ENCODE results near the gene TBC1D9. TPM values are rescaled to one million over a fixed set of nuclear protein-coding genes. Genes with fewer than 3 reads are reported as not detected.
"Not testable (repeated sequence)": the region's sequence is repeated elsewhere in the genome, so short reads cannot be mapped to it uniquely, and the experiment has no call there.

Gene TBC1D9
- total RNA-seq, 1 donor from 2014 or later = 38.5 TPM

DNA sequence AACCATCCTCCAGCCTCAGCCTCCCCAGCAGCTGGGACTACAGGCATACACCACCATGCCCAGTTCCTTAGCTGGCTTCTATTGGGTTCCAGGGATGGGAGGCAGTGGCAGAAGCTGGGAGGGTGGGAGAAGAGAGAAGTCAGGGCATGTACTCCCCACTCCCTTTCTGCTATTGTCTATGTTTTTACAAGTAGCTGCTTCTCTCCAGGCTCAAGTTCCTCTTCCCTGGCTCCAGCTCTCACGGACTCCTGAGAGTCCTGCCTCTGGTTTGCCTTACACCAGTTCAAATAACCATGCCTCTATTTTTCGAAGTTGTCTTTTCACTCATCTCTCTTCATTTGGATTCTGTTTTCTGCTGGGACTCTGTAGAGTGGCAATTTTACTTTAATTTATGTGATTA, 2.9 kb downstream of the TBC1D9 start:
- no peak for DNase-seq (ENCODE audit: low spot score)

DNA sequence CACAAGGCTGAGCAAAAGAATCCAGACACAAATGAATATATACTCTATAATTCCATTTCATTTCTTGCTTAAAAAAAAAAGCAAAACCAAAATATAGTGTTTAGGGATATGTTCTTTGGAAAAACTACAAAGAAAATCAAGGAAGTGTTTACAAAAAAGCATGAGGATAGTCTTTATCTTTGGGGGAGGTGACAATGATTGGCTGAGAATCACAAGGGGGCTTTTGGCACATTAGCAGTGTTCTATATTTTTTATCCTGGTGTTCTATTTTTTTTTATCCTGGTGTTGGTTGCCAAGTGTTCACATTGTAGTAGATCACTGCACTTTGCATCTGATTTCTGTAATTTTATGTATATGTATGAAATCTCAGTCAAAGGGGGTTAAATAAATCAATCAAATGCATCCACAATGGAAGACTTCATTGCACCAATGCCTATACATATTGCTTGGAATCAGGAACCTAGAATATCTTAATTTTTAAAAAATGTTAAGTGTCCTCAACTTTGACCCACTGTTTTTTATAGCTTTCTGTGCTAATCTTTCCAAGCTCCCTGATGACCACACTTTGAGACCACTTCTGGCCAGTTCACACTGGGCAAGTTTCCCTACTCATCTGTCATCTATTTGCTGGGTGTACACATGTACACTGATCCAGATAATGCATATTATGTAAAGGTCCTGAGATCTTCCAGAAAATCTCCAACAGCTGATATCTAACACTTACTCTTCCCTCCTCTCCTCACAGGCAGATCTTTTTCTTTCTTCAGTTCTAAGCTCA, 3.7 kb downstream of the TBC1D9 start:
- DNase-seq (ENCODE audit: low spot score) = no peak

DNA sequence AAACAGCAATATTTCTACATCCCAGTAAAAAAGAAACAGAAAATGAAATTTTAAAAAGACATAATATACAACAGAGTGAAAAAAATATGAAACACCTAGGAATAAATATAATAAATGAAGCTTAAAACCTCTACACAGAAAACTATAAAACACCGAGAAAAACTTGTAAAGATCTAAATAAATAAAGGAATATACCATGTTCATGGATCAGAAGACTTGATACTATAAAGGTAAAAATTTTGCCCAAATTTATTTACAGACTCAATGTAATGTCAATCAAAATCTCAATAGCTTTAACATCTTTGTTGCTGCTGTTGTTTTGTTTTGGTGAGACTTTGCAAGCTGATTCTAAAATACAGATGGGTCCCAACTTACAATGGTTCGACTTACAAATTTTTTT, 5.7 kb downstream of the TBC1D9 start:
- no peak for DNase-seq (ENCODE audit: low spot score)

DNA sequence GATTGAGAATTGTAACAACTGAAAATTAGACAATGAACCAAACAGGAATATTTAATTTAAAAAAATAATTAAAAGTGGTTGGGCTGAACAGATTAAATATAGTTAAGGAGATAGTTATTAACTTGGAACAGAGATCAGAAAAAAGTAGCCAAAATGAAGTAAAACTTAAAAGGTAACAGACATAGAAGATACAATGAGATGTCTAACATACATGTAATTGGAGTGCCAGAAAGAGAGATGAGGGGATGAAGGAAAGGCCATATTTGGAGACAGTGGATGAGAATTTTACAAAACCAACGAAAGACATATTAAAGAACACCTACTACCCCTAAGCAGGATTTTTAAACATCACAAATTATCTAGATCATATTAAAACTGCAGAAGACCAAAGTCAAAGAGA, 8.0 kb downstream of the TBC1D9 start:
- DNase-seq (ENCODE audit: low spot score) = no peak

DNA sequence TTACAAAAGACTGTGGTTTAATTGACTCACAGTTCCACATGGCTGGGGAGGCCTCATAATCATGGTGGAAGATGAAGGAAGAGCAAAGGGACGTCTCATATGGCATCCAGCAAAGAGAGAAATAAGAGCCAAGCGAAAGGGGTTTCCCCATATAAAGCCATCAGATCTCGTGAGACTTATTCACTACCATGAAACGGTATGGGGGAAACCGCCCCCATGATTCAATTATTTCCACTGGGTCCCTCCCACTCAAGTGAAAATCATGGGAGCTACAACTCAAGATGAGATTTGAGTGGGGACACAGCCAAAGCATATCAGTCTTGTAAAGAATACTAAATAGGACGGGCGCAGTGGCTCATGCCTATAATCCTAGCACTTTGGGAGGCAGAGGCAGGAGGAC, 9.6 kb downstream of the TBC1D9 start:
- not testable (repeated sequence) for DNase-seq (ENCODE audit: low spot score)

DNA sequence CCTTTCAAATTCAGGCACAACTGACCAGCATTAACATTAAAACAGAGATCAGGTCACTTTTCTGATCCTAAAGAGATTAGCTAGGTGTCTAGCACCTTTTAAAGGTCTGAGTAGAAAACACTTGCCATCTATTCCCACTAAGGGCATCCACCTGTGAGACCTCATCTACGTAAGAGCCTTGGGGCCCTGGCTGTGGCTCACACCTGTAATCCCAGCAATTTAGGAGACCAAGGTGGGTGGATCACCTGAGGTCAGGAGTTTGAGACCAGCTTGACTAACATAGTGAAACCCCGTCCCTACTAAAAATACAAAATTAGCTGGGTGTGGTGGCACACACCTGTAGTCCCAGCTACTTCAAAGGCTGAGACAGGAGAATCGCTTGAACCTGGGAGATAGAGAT, 11.8 kb downstream of the TBC1D9 start:
- no peak for DNase-seq (ENCODE audit: low spot score)

DNA sequence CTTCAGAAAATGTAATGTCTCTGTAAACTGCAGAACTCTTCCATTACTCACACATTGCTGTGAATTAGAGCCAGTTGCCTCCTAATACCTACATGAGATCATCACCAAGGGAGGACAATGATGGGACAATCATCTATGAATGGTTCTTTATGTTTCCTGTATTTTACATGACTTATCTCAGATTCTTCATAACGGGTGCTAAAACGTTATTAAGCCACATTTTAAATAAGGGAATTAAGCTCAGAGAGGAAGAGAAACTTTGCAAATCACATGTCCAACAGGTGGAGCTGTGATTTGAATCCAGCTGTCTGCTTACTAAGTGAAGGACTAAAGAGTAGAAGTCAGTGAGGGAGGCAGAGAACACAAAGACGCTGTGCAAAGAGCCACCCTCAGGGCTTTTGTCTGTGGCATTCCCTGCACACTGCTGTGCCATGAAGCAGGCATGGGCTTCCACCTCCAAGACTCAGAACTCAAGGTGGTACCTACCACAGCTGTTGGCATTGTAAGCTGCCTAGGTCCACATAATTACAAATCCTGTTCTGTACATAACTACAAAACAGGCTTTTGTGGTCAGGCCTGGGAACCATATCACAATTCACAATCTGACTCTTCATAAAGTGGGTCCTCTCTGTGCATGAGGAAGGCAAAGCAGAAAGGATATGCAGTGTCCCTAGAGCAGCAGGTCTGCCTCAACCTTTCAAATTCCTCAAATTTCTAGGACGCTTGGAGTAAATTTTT, 12.8 kb downstream of the TBC1D9 start:
- DNase-seq (ENCODE audit: low spot score) = peak; percentile 50

DNA sequence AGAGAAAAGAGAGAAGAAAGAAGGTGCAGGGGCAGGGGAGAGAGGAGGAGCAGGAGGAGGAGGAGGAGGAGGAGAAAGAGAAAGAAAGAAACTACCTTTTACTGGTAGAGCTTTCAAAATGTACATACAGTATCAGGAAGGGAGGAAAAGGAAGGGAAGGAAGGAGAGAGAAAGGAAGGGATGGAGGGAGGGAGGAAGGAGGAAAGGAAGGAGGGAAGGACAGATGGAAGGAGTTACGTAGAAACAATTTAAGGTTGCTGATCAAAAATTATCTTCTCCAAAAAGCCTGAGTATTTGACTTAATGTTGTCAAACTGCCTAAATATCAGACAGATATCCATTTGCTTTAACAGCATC, 13.4 kb downstream of the TBC1D9 start:
- DNase-seq (ENCODE audit: low spot score) = no peak

DNA sequence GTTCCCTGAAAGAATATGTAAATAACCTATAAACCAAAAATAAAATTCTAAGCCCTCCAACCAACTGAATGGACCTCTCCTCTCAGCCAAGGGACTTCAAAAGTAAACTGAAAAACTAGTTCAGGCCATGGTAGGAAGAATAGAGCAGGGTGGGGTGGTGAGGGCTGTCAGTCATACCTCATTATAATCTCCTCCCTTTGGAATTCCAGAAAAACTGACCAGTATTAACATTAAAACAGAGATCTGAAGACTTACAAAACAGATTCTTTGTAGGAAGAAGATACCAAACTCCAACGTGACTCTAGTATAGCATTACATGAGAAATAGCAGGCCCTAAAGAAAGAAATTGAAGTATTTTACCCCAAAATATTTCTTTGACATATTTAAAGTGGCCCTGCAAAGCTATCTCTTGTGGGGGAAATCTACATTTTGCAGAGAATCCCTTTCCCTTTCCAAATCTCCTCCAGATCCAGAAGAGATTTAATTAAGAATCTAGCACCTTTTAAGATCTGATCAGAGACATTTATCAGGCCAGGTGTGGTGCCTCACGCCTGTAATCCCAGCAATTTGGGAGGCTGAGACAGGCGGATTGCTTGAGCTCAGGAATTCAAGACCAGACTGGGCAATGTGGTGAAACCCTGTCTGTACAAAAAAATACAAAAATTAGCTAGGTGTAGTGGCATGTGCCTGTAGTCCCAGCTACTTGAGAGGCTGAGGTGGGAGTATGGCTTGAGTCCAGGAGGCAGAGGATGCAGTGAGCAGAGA, 15.1 kb downstream of the TBC1D9 start:
- peak; percentile 15 for DNase-seq (ENCODE audit: low spot score)

DNA sequence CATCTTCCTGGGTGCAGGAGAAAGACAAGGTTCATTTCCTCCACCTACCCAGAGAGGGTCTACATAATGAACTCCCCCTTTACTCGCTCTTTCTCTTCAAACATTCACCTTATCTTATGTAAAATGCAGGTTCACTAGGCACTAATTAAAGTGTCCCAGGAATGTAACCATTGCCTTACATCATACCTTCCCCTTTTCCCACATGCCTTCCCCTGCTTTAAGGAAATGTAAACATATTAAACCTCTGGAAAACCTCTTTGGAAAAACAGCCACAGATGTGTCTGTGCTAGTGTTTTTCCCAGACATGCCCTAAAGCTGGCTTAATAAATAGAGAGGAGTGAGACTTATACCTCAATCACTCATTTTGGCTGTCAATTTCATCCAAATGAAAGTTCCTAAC, 15.8 kb downstream of the TBC1D9 start:
- no peak for DNase-seq (ENCODE audit: low spot score)

DNA sequence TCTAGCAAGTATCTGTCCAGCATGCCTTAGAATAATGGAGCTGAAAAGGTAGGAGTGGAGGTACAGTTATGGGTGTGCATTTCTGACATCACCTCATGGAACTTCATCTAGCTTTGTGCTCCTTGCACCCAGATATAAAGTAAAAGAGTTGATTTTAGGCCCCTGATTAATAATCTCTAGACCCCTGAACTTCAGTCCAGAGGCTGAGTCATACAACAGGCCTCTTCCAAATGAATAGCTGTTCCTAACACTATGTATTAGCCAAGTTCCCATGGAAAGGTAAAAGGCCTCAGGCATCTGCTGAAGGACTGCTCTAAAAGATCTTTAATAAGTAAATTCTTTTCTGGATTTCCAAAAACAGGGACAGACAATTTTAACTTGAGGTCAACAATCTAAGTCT, 16.2 kb downstream of the TBC1D9 start:
- DNase-seq (ENCODE audit: low spot score) = no peak

DNA sequence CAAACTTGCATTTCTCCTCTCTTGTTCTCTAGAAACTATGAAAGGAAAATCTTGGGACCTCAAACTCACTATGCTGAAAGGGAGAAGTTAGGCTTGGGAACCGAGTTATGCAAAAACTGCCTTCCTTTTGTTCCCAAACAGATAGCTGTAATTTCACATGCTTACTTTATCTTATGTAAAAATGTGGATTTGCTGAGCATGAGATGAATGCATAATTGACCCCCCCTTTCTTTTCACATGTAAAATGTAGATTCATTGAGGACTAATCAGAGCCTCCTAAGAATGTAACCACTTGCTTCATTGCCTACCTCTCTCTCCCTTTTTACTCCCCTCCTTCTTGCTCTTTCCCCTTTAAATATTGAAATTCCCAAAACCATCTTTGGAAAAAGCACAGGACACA, 18.0 kb downstream of the TBC1D9 start:
- no peak for DNase-seq (ENCODE audit: low spot score)

DNA sequence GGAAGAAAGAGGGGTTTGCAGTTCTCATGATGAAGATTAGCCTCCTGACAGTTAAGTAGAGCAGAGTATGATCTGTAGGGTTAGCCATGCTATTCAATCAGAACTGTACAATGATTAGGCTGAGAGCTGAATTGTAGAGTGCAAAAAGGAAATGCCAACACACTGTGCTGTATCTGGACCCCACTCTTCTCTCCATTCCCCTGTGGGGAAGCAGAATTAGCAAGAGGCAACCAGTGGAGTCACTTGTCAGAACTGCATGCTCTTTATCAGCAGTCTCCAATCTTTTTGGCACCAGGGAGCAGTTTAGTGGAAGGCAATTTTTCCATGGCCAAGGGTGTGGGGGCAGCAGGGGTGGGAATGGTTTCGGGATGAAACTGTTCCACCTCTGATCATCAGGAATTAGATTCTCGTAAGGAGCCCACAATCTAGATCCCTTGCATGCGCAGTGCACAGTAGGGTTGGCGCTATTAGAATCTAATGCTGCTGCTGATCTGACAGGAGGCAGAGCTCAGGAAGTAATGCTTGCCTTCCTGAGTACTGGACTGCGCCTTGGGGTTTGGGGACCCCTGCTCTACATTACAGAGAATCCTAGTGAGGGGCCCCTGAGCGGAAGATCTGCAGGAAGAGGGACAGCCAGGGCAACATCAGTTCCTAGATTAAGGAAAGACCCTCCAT, 19.4 kb downstream of the TBC1D9 start:
- peak; percentile 45 for DNase-seq (ENCODE audit: low spot score)

DNA sequence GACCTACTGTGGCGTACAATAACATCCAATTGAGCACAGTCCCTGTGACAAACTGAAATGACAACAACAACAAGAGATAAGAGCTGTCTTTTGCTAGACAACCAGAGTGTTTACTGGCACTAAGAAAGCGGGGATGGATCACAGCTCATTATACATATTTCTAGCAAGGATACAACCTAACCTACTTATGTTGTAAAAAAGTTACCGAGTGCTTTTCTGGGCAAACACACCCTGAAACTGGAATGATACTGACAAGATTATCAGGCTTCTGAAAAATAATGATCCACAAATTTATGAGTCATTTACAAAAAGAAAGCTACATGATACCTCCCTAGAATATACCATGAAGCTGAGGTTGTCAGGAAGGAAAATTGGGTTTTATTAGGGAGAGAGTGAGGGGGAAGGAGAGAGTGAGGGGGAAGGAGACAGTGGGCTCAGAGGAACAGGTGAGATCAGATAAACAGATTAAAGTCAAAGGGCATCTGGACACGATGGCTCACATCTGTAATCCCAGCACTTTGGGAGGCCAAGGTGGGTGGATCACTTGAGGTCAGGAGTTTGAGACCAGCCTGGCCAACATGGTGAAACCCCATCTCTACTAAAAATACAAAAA, 20.3 kb downstream of the TBC1D9 start:
- DNase-seq (ENCODE audit: low spot score) = peak; percentile 18

DNA sequence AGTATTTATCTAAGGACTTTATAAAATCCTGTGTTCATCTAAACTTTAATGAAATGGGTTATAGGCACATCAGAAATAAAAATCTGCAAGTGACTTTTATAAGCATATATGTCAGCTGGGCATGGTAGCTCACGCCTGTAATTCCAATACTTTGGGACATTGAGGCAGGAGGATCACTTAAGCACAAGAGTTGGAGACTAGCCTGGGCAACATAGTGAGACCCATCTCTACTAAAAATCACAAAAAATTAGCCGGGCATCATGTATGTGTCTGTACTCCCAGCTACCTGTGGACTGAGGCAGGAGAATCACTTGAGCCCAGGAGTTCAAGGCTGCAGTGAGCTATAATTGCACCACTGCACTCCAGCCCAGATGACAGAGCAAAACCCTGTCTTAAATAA, 20.9 kb downstream of the TBC1D9 start:
- DNase-seq (ENCODE audit: low spot score) = no peak

DNA sequence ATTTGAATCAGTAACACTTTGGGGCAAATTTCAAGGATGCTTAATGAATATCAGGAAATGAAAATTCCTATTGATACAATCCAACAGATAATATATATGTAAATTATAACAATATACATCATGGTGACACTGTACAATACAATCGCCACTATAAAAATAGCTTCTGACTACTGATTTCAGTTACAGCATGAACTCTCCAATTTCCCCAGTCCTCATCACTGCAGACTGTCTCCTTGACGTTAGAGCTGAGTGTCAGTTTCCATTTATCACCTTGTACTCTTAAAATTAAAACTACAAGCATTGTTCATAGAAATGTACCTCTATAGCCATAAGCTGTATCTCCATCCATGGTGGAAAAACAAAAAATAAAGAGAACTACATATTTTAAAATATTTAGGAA, 23.4 kb downstream of the TBC1D9 start:
- DNase-seq (ENCODE audit: low spot score) = no peak

DNA sequence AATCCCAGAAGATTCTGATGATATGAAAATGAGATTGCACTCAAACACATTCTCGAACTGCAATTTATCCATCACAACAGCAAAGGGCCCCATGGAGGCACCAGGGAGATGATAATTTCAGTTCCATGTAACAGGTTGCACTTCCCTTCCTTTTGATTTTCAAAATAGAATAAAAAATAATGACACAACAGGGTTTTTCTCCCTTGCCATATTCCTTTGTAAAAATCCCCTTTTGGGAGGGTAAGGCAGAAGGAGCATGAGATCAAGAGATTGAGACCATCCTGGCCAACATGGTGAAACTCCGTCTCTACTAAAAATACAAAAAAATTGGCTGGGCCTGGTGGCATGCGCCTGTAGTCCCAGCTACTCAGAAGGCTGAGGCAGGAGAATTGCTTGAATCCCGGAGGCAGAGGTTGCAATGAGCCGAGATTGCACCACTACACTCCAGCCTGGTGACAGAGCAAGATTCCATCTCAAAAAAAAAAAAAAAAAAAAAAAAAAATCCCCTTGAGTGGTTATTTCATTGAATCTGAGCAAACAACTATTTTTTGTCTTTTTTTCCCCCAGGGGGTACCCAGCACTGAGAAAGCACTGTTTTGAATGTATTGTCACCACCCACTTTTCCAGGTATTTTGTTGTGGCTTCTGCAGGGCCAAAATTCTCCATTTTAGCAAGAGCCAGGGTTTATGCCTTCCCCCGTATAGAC, 26.7 kb downstream of the TBC1D9 start:
- no peak for DNase-seq (ENCODE audit: low spot score)

DNA sequence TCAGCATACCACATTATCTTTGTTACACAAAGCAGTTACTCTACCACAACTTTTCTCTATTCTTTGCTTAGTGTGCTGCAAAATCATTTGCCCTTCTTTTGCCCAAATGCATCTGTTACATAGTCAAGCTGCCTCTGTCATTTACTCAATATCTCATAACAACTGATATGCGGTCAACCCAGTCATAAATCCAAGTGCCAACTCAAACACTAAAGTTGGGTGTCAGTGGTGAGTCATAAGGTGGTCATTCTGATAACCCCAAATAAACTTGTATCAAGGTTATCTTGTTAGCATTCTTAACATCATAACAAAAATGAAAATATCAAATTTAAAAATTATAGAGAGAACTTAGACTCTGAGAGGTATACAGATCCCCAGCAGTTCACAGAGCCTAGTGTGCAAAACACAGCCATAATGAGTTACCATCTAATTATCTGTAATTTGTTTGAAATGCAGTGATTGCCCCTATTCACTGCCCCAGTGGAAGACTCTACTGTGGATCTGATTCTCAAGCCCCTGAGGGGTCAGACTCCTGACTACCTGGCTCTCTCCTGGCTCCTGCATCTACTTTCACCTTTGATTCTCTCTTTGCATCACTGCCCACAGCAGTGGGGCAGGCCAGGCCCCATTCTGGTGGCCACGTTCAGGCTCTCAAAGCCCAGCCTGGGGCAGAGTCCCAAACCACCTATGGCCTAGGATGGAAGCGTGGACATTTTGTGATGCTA, 29.2 kb downstream of the TBC1D9 start:
- no peak for DNase-seq (ENCODE audit: low spot score)

DNA sequence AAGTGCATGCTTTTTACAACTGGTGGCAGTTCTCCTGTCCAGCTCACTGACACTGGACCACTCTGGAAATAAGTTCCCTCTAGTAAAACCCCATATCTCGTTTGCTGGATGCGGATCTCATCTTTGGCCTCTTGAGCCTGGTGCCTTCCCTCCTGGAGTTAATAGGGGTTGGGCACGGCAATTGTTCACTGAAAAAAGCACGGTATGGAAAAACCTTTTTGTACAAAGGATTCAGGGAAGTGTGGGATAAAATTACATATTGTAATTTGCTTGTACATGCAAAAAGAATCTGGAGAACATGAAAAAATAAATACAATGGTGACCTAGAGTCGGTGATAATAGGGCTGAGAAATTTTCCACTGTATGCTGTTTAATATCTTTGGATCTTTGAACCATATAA, 30.6 kb downstream of the TBC1D9 start:
- no peak for DNase-seq (ENCODE audit: low spot score)

DNA sequence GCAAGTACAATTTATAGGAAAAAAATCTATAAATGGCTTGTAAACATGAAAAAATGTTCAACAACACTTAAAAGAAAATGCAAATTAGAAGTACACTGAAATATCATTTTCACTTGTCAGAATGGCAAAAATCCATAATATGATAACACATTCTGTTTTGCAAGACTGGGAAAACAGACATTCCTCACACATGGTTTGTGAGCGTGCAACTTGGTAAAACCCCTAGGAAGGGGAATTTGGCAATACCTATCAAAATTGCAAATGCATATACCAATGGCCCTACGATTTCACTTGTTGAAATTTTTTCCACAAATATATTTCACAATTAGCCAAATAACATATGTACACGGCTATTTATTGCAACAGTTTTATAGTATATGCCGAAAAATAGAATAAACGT, 31.4 kb downstream of the TBC1D9 start:
- no peak for DNase-seq (ENCODE audit: low spot score)
